GM12892 (cell line): ENCODE results near the gene C2orf92.

ENCODE experiments used
- POLR2AphosphoS5 ChIP-seq: IDR thresholded peaks from 2 replicates; pipeline ENCODE4 v1.6.1; 2011; ENCODE audit warnings: low read depth, low read length, control low read depth
- TAF1 ChIP-seq: IDR thresholded peaks from 2 replicates; pipeline ENCODE4 v1.6.1; 2011; ENCODE audit warnings: low read depth, mild to moderate bottlenecking, control low read depth, low read length, borderline replicate concordance

GRCh38 chr2:97706112-97706511 is 36.6 kb downstream of the C2orf92 start:
- no peak for TF ChIP-seq POLR2AphosphoS5
- TF ChIP-seq TAF1 = no peak
